Activated gamma-delta T cell treated with Interleukin-2 at 50 U/mL for 16 hours (primary cell): ENCODE data around the gene PTPN9.
"Not testable (repeated sequence)": the region's sequence is repeated elsewhere in the genome, so short reads cannot be mapped to it uniquely, and the experiment has no call there.

ENCODE experiments used
- DNase-seq: peaks from one replicate; pipeline ENCODE4 v3.0.0-alpha.2; 2020

Gene PTPN9

DNA sequence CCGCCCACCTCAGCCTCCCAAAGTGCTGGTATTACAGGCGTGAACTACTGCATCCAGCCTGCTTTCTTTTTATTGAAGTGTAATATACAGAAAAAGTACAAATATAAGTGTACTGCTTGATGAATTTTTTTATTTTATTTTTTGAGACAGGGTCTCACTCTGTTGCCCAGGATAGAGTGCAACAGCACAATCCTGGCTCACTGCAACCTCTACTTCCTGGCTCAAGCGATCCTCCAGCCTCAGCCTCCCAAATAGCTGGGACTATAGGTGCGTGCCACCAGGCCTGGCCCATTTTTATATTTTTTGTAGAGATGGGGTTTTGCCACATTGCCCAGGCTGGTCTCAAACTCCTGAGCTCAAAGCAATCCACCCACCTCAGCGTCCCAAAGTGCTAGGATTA lies 3.8 kb upstream of the PTPN9 start:
- DNase-seq: not testable (repeated sequence)

DNA sequence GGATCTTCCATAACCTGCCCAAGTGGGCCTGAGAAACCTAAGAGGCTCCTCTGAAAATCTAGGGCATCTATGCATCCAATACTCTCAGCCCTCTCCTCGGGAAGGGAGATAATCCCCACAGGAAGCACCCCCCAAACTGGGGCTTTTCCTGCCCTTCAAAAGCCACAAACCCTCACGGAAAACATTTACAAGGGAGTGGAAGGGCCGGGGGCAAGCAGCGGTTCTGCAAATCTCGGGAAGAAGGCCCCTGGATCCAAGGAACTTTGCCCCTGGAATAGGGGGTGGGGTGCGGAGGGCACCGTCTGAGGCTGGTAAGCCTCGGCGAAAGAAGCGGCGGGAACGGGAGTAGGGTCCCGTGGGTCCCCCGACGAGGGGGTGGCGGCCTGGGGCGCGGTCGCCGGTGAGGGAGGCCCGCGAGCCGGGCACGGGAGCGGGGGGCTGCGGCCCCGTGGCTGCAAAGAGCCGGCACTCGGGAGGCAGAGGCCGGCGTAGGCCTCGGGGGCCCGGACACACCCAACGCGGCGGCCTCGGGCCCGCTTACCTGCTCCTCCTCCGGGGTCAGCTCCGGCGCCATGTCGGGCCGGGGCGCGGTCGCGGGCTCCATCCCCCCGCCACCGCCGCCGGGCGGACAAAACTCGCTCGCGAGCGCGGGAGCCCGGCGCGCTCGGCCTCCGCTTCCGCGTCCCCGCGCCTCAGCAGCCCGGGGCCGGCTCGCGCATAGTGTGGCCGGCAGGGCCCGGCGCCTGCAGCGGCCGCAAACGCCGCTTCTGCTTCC lies 755 bp downstream of the PTPN9 start:
- peak; percentile 7 for DNase-seq

DNA sequence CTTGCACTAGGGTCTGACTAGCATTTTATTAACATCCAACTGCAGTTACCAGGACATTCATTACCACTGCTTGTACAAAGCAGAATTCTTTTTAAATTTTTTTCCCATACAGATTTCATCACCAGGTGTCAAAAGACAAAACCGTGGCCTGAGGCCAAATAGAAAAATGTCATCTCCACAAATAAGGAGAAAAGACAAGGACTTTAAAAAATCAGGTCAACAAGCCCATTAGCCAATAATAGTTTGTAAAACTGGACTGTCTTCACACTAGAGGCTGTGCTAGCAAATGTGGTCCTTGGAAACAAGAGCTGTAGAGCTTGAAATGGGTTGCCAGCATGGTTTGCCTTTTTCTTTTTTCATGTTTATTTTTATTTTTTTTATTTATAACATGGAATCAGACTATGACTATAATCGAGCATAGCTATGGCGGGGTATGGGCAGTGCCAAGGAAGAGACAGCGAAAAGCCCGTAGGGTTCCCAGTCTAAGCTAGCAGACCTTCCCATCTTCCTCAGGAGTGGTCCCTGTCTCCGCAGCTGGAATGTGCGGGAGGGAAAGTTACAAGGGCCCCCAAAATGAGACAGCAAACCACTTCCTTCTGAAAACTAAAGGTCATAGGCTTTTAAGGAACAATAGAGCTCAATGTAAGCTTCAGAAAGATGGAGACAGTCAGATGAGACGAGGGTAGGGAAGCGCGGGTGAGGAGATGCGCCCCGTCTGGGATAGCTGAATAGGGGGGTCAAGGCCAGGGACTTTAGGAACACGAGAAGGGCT lies 1.5 kb downstream of the PTPN9 start:
- DNase-seq: no peak

DNA sequence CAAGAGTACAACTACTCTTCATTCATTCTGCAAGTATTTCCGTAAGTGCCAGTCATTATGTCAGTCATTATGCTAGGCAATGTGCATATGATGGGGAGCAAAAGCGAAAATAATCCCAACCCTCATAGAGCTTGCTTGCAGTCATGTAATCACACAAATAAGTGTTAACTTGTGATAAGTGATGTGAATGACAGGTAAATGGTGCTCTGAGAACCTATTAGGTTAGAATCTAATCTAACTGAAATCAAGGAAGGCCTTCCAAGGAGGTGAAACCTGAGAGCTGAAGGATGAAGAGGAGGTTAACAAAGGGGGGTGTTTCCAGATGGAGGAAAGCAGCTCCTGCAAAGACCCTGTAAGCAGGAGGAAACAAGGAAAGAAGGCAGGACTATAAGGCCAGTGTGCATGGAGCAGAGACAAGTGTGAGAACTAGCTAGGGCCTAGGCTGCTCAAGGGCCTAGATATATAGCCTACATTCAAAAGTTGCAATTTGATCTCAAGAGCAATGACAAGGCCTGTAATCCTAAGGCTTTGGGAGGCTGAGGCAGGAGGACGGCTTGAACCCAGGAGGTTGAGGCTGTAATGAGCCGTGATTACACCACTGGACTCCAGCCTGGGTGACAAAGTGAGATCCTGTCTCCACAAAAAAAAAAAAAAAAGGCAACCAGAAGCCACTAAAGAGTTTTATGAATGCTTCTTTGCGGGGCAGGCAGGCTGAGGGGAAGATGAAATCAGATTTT lies 5.3 kb downstream of the PTPN9 start:
- no peak for DNase-seq

DNA sequence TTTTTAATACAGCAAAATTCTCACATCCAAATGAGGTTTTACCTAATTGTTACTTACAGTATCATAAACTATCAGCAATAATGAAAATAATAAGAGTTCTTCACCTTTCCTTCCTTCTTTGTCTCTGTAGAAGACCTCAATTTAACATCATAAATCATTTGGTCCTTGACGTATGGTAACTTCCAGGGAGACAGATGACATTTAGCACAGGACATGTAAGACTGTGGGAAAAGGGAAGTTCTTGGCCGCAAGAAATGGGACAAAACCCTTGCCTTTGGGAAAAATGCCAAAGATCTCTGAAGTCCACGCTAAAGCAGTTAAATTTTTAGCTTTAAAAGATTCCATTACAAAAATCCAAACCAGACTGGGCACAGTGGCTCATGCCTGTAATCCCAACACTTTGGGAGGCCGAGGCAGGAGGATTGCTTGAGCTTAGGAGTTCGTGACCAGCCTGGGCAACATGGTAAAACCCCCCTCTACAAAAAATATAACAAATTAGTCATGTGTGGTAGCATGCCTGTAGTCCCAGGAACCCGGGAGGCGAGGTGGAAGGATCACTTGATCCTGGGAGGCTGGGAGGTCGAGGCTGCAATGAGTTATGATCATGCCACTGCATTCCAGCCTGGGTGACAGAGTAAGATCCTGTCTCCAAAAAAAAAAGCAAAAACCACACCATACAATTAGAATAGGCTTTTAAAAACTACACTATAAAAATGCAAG lies 8.8 kb downstream of the PTPN9 start:
- DNase-seq: no peak

DNA sequence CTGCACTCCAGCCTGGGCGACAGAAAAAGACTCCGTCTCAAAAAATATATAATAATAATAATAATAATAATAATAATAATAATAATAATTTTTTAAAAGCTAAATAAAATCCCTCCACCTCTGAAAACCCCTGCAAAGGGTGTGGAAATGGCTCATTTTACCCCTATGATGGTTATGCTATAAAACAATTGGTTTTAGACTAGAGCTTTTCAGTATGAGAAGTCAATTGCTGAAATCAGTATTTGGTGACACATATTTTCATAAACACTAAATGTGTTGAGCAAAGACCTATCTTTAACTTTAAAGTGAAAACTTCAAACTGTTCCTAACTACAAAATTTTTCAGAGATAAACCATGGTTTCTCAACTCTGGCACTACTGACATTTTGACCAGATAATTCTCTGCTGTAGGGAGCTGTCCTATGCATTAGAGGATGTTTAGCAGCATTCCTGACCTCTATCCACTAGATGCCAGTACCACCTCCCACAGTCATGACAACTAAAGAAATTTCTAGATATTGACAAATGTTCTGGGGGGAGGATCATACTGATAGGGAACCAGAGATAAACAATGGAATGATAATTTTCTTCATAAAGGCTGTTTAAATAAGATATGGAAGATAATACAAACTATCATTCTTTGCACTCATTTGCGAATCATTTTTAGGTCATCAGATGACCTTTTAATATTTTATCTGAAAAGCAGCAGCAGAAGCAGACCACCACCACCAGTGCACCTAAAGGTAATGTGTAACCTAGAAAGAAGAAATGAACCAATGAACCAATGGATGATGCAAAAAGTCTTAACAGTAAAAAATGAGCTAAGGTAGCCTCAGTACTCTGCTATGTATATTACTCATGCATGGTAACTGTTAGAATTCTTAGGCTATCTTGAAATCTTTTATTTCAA lies 13.8 kb downstream of the PTPN9 start:
- no peak for DNase-seq

DNA sequence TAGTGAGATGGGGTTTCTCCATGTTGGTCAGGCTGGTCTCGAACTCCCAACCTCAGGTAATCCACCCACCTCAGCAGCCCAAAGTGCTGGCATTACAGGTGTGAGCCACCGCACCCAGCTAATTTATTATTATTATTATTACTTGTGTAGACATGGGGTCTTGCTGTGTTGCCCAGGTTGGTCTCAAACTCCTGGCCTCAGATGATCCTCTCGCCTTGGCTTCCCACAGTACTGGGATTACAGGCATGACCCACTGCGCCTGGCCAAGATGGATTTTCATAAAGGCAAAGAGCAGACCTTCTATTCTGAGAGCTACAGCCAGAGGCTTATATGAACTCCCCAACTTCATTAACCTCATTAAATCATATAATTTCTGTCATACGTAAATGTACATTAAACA lies 17.2 kb downstream of the PTPN9 start:
- no peak for DNase-seq

DNA sequence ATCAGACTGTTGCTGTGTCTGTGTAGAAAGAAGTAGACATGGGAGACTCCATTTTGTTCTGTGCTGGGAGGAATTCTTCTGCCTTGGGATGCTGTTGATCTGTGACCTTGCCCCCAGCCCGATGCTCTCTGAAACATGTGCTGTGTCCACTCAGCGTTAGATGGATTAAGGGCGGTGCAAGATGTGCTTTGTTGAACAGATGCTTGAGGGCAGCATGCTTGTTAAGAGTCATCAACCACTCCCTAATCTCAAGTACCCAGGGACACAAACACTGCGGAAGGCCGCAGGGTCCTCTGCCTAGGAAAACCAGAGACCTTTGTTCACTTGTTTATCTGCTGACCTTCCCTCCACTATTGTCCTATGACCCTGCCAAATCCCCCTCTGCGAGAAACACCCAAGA lies 19.8 kb downstream of the PTPN9 start:
- DNase-seq: not testable (repeated sequence)

DNA sequence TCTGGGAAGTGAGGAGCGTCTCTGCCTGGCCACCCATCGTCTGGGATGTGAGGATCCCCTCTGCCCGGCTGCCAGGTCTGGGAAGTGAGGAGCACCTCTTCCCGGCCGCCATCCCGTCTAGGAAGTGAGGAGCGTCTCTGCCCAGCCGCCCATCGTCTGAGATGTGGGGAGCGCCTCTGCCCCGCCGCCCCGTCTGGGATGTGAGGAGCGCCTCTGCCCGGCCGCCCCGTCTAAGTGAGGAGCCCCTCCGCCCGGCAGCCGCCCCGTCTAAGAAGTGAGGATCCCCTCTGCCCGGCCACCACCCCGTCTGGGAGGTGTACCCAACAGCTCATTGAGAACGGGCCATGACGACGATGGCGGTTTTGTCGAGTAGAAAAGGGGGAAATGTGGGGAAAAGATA lies 20.2 kb downstream of the PTPN9 start:
- DNase-seq: not testable (repeated sequence)

DNA sequence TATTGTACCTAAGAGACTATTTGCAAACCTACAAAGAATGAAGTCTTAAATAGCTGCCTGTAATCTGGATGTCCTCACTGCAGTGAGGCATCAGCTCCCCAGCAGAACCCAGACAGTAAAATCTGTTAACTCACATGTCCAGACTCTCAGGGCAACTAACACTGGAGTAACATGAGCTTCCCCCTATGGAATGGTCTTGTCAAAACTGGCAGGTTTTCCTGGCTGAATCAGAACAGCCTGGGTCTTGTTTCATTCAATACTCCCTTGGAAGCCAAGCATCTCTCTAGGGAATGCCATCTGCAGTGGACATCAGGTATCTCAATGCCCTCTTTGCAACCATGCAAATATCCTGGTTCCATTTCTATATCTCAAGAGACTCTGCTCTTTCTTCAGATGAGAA lies 24.4 kb downstream of the PTPN9 start:
- no peak for DNase-seq

DNA sequence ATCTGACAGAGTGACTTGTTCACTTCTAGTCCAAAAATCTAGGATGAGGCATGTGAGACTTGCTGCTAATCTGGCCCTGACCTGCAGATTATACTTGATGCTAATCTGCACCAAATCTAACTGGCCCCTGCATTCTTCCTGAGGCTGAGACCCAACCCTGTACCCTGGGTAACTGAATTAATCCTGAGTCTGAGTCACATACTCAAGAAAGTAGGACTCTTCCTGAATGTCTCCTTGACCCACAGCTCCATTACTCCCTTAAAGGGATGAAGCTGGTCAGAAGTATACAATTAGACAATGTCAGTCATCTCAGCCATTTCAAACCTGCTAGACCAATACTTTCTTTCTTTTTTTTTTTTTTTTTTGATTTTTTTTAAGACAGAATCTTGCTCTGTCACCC lies 25.5 kb downstream of the PTPN9 start:
- DNase-seq: no peak

DNA sequence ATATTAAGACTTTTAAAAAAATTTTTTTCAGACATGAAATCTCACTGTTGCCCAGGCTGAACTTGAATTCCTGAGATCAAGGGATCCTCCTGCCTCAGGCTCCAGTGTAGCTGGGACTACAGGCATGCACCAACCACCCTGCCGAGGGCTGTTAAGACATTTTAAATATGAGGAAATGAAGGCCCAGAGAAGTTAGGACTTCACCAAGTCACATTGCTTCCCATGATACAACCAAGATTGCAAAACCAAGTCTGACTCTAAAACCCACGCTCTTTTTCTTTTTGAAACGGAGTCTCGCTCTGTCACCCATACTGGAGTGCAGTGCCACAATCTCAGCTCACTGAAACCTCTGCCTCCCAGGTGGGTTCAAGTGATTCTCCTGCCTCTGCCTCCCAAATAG lies 28.0 kb downstream of the PTPN9 start:
- DNase-seq: no peak

DNA sequence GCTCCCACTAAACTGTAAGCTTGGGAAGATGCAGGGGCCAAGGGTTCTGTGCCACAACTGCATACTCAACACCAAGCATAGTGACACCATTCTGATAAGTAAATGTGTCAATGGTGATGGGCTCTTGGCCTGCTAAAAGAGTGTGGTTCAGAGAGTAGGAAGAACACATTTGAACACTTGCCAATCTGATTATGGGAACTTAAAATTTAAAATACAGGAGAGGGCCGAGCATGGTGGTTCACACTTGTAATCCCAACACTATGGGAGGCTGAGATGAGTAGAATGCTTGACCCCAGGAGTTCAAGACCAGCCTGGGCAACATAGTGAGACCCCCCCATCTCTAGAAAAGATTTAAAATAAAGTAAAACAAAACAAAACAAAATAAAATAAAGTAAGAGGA lies 34.1 kb downstream of the PTPN9 start:
- DNase-seq: no peak

DNA sequence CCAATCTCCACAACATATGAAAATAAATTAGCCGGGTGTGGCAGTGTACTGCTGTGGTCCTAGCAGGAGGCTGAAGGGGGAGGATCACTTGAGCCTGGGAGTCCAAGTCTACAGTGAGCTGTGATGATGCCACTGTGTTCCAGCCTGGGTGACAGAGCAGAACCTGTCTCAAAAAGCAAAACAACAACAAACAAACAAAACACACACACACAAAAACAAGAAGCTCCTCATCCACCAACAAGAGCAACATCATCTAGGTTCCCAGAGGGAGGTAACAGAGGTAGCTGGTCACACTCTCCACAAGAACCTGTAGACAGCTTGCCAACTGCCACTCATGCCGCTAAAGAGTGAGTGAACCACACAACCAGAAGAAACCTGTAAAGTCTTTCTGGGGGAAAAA lies 34.8 kb downstream of the PTPN9 start:
- no peak for DNase-seq

DNA sequence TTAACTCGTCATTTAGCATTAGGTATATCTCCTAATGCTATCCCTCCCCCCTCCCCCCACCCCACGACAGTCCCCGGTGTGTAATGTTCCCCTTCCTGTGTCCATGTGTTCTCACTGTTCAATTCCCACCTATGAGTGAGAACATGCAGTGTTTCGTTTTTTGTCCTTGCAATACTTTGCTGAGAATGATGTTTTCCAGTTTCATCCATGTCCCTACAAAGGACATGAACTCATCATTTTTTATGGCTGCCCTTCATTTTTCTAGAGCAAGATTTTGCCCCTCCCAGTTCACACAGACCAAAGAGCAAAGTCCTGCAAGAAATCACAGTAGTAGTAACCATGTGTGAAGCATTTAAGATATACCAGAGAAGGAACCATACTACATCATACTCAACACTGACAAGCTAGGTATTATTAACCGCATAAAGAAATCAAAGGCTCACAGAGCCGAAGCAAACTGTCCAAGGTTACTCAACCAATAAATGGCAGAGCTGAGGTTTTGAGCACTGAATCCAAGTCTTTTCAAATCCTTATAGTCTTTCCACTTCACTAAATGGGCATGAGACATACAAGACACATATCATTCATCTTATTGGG lies 36.1 kb downstream of the PTPN9 start:
- DNase-seq: not testable (repeated sequence)

DNA sequence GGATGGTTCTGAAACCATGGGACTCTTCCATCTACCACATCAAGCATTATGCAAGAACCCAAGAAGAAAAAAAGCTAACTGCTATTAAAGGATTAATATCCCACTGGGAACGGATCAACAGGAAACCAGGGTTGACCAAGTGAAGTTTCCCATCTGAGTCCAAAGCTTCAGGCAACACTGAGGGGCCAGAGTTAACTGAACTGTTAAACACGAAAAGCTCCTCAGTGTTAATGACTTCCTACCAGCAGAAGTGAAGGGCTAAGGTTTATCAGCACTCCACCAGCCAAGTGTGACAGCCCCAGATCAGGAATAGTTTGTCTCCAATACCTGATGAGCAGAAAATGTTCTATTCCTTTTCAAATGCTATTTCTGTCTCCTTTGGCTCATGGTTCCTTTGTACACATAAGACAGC lies 36.7 kb downstream of the PTPN9 start:
- no peak for DNase-seq

DNA sequence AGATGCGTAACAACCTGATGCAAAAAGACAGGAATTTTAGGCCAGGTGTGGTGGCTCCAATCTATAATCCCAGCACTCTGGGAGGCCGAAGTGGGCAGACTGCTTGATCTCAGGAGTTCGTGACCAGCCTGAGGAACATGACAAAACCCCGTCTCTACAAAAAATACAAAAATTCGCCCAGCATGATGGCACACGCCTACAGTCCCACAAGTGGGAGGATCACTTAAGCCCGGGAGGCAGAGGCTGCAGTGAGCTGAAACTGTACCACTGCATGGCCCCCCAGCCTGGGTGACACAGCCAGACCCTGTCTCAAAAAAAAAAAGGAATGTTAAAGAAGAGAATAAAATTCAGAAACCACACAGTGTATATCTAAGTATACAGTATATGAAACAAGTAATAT lies 40.7 kb downstream of the PTPN9 start:
- no peak for DNase-seq

DNA sequence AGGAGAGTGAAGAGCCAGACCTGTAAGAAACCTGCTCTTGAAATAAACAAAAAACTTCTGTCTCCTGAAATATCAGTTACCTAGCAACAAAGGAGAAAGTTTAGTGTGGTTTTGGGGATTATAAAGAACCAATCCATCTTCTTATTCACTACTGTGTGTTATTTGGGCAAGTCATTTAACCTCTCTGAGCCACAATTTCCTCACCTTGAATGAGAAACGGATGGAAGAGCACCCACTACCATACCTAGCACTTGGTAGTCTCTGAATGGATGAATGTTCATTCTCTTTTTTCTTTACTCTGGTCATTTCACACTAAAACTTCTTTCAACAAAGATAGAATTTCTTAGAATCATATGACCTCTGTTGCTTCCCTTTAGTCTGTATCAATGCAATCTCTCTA lies 45.2 kb downstream of the PTPN9 start:
- DNase-seq: no peak

DNA sequence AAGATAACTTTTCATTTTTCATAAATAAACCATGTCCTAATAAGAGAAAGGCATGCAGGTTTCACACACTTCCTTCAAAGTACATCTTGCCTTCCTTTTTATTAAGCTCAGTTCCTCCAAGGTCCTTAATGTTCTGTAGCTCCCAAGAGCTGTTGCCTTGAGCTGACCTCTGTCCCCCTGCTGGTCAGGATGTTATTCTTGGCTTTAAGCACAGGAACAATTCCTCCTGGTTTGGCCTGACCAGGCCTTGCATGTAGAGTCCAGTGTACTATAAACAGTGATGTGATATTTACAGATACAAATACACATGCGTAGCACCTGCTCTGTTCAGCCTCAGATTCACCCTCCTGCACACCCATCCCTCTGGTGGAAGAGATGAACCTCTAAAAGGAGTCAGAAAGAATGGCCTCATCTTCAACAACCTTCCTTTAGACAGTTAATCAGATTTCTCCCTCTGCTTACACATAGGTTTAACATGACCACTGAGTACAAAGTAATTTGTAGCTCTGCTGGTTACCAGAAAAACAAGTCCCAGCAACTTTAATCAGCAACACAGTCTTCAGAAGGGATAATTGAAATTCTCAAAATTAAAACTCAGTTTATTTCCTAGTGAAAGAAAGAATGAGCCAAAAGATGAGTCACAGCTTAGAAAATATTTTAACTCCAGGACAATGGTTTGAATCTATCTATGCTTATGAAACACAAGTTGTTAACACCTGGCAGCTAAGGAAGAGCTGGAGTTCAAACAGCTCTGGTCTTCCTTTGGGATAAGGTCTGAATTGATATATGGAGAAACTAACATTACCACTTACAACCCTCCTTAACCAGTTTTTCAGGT lies 46.5 kb downstream of the PTPN9 start:
- no peak for DNase-seq

DNA sequence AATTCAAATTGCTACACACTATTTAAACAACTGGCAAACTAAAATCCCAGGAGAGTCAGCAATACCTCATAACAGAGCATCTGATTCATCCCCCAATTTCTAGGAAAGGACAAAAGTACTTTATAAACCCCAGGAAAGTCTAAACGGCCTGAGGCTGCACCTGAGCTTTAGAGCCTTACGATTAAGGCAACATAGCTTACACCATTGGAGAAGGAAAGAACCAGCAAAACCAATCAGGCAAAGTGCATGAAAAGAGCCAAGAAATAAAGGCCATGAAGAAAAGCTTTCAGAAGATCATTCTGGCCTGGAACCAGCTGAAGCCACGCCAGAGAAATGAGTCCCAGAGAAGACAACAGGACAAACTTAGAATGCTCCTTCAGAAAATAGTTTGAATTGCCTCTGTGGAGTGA lies 48.1 kb downstream of the PTPN9 start:
- DNase-seq: no peak

DNA sequence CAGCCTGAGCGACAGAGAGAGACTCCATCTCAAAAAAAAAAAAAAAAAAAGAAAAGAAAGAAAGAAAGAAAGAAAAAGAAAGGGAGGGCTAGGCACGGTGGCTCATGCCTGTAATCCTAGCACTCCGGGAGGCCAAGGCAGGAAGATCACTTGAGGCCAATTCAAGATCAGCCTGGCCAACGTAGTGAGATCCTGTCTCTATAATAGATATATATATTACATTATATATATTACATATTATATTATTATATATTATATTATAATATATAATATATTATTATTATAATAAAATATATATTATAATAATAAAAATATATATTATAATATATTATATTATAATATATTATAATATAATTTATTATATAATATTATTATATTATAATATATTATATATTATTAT lies 48.9 kb downstream of the PTPN9 start:
- no peak for DNase-seq
